ENCODE results near the gene ANKDD1A.

Gene ANKDD1A

DNA sequence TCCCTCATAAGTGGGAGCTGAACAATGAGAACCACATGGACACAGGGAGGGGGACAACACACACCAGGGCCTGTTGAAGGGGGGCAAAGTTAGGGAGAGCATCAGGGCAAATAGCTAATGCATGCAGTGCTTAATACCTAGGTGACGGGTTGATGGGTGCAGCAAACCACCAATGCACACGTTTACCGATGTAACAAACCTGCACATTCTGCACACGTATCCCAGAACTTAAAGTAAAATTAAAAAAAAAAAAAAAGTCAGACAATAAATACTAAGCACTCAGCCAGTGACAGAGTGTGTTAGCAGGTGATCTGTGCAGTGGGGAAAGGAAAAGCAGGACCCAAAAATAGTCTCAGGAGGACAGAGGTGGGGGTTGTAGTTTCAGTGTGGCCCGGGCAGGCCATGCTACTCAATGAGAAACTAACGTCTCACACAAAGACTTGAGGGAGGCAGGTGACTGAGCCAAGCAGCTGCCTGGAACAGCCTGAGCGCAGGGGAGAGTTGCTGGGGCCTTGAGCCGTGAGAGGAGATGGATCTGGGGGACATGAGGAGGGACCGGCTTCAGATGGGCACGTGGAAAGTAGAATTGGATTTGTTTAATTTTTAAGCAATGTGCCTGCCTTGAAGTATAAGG lies 18.4 kb downstream of the ANKDD1A start:
- Histone ChIP-seq H3K36me3 (ENCODE audit: control insufficient read depth, insufficient read depth, low read length) (peaks cover 3% of the 10 kb centered on the region), H3K4me1 (ENCODE audit: control insufficient read depth, insufficient read depth, low read length) (no peaks in the 10 kb centered on the region), H3K4me3 (ENCODE audit: low read depth, low read length) (no peak overlapping the region), H3K9me3 (ENCODE audit: control insufficient read depth, insufficient read depth, low read length) (no peaks in the 10 kb centered on the region), H3K27me3 (ENCODE audit: control insufficient read depth, insufficient read depth, low read length) (no peaks in the 10 kb centered on the region), H3K9ac (ENCODE audit: low read depth, low read length) (no peak overlapping the region)

- H3K9ac ChIP-seq (ENCODE audit: low read depth, low read length) = peak overlapping the region; percentile 24
- no peaks in the 10 kb centered on the region for H3K9me3 ChIP-seq (ENCODE audit: control insufficient read depth, insufficient read depth, low read length)
- no peak overlapping the region for H3K4me3 ChIP-seq (ENCODE audit: low read depth, low read length)
- no peaks in the 10 kb centered on the region for H3K27me3 ChIP-seq (ENCODE audit: control insufficient read depth, insufficient read depth, low read length)
- no peaks in the 10 kb centered on the region for H3K4me1 ChIP-seq (ENCODE audit: control insufficient read depth, insufficient read depth, low read length)
- H3K36me3 ChIP-seq (ENCODE audit: control insufficient read depth, insufficient read depth, low read length) = peaks cover 3% of the 10 kb centered on the region
These were observed 19.2 kb downstream of the ANKDD1A start for GRCh38 chr15:64930778-64931371.

- H3K4me1 ChIP-seq (ENCODE audit: control insufficient read depth, insufficient read depth, low read length) = no peaks in the 10 kb centered on the region
- no peak overlapping the region for H3K9ac ChIP-seq (ENCODE audit: low read depth, low read length)
- H3K4me3 ChIP-seq (ENCODE audit: low read depth, low read length) = no peak overlapping the region
- peaks cover 3% of the 10 kb centered on the region for H3K36me3 ChIP-seq (ENCODE audit: control insufficient read depth, insufficient read depth, low read length)
- H3K27me3 ChIP-seq (ENCODE audit: control insufficient read depth, insufficient read depth, low read length) = no peaks in the 10 kb centered on the region
- H3K9me3 ChIP-seq (ENCODE audit: control insufficient read depth, insufficient read depth, low read length) = no peaks in the 10 kb centered on the region
These were observed 19.7 kb downstream of the ANKDD1A start for GRCh38 chr15:64931381-64931780.

DNA sequence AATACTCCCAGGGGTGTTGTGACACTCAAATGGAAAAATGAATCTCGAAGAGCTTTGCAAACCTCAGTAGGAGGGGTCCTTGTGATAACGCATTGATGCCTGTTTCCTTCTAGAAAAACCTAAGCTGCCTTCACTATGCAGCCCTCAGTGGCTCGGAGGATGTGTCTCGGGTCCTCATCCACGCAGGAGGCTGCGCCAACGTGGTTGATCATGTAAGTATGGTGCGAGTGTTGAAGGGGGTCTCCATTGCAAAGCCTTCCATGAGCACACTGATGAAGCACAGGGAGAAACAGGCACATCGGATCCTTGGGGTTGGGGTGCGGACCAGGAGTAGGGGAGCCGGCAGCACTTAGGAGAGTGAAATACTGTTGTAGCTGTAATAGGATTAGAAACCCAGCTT lies 22.3 kb downstream of the ANKDD1A start:
- Histone ChIP-seq H3K27me3 (ENCODE audit: control insufficient read depth, insufficient read depth, low read length) (no peaks in the 10 kb centered on the region), H3K9me3 (ENCODE audit: control insufficient read depth, insufficient read depth, low read length) (no peaks in the 10 kb centered on the region), H3K4me3 (ENCODE audit: low read depth, low read length) (no peak overlapping the region), H3K4me1 (ENCODE audit: control insufficient read depth, insufficient read depth, low read length) (no peaks in the 10 kb centered on the region), H3K36me3 (ENCODE audit: control insufficient read depth, insufficient read depth, low read length) (peaks cover 3% of the 10 kb centered on the region), H3K9ac (ENCODE audit: low read depth, low read length) (no peak overlapping the region)

DNA sequence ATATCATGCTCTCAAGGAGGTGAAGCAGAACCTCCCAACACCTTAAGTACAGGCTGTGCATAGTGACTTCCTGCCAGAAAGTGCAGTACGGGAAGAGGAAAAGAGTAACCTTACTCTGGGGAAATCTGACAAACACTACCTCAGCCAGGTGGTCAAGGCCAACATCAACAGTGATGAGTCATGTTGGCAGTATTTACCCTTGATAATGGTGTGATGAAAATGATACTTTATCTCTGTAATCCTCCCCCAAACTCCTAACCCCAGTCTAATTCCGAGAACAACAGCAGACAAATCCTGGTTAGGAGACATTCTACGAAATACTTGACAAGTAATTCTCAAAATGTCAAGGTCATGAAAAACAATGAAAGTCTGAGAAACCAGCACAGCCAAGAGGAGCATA lies 26.5 kb downstream of the ANKDD1A start:
- no peak overlapping the region for H3K4me3 ChIP-seq (ENCODE audit: low read depth, low read length)
- H3K27me3 ChIP-seq (ENCODE audit: control insufficient read depth, insufficient read depth, low read length) = no peaks in the 10 kb centered on the region
- H3K4me1 ChIP-seq (ENCODE audit: control insufficient read depth, insufficient read depth, low read length) = no peaks in the 10 kb centered on the region
- H3K9me3 ChIP-seq (ENCODE audit: control insufficient read depth, insufficient read depth, low read length) = no peaks in the 10 kb centered on the region
- H3K9ac ChIP-seq (ENCODE audit: low read depth, low read length) = no peak overlapping the region
- H3K36me3 ChIP-seq (ENCODE audit: control insufficient read depth, insufficient read depth, low read length) = no peaks in the 10 kb centered on the region

GRCh38 chr15:64942356-64942755 lies 30.7 kb downstream of the ANKDD1A start:
- Histone ChIP-seq H3K9me3 (ENCODE audit: control insufficient read depth, insufficient read depth, low read length) (no peaks in the 10 kb centered on the region), H3K4me1 (ENCODE audit: control insufficient read depth, insufficient read depth, low read length) (no peaks in the 10 kb centered on the region), H3K4me3 (ENCODE audit: low read depth, low read length) (no peak overlapping the region), H3K27me3 (ENCODE audit: control insufficient read depth, insufficient read depth, low read length) (no peaks in the 10 kb centered on the region), H3K9ac (ENCODE audit: low read depth, low read length) (no peak overlapping the region), H3K36me3 (ENCODE audit: control insufficient read depth, insufficient read depth, low read length) (no peaks in the 10 kb centered on the region)

GRCh38 chr15:64943512-64944225 lies 32.0 kb downstream of the ANKDD1A start:
- H3K27me3 ChIP-seq (ENCODE audit: control insufficient read depth, insufficient read depth, low read length) = no peaks in the 10 kb centered on the region
- no peaks in the 10 kb centered on the region for H3K36me3 ChIP-seq (ENCODE audit: control insufficient read depth, insufficient read depth, low read length)

GRCh38 chr15:64944961-64945360 lies 33.3 kb downstream of the ANKDD1A start:
- no peak overlapping the region for H3K4me3 ChIP-seq (ENCODE audit: low read depth, low read length)
- H3K4me1 ChIP-seq (ENCODE audit: control insufficient read depth, insufficient read depth, low read length) = no peaks in the 10 kb centered on the region
- no peaks in the 10 kb centered on the region for H3K9me3 ChIP-seq (ENCODE audit: control insufficient read depth, insufficient read depth, low read length)
- H3K9ac ChIP-seq (ENCODE audit: low read depth, low read length) = no peak overlapping the region
- H3K36me3 ChIP-seq (ENCODE audit: control insufficient read depth, insufficient read depth, low read length) = peaks cover 3% of the 10 kb centered on the region
- H3K27me3 ChIP-seq (ENCODE audit: control insufficient read depth, insufficient read depth, low read length) = no peaks in the 10 kb centered on the region

More at GRCh38 chr15:64943512-64944225, 32.0 kb downstream of the ANKDD1A start:
- Histone ChIP-seq H3K4me1 (ENCODE audit: control insufficient read depth, insufficient read depth, low read length) (no peaks in the 10 kb centered on the region), H3K9me3 (ENCODE audit: control insufficient read depth, insufficient read depth, low read length) (no peaks in the 10 kb centered on the region), H3K4me3 (ENCODE audit: low read depth, low read length) (no peak overlapping the region), H3K9ac (ENCODE audit: low read depth, low read length) (no peak overlapping the region)

DNA sequence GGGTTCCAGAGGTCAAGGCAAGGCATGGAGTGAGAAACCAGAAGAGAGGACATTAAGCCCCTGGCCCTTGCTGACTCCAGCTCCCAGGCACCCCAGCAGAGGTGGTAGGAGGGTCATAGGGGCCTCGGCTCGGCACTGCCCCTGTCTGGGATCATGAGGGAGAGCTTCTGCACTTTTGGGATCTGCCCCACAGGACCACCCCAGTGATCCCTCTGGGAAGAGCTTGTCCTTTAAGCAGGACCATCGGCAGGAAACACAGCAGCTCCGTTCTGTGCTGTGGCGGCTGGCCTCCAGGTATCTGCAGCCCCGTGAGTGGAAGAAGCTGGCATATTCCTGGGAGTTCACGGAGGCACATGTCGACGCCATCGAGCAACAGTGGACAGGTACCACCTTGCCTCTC lies 35.5 kb downstream of the ANKDD1A start:
- H3K4me3 ChIP-seq (ENCODE audit: low read depth, low read length) = no peak overlapping the region
- no peaks in the 10 kb centered on the region for H3K4me1 ChIP-seq (ENCODE audit: control insufficient read depth, insufficient read depth, low read length)
- no peak overlapping the region for H3K9ac ChIP-seq (ENCODE audit: low read depth, low read length)
- no peaks in the 10 kb centered on the region for H3K27me3 ChIP-seq (ENCODE audit: control insufficient read depth, insufficient read depth, low read length)
- H3K9me3 ChIP-seq (ENCODE audit: control insufficient read depth, insufficient read depth, low read length) = no peaks in the 10 kb centered on the region
- H3K36me3 ChIP-seq (ENCODE audit: control insufficient read depth, insufficient read depth, low read length) = peaks cover 3% of the 10 kb centered on the region

GRCh38 chr15:64948916-64949315 lies 37.2 kb downstream of the ANKDD1A start:
- Histone ChIP-seq H3K36me3 (ENCODE audit: control insufficient read depth, insufficient read depth, low read length) (peaks cover 3% of the 10 kb centered on the region), H3K4me1 (ENCODE audit: control insufficient read depth, insufficient read depth, low read length) (no peaks in the 10 kb centered on the region), H3K9me3 (ENCODE audit: control insufficient read depth, insufficient read depth, low read length) (no peaks in the 10 kb centered on the region), H3K4me3 (ENCODE audit: low read depth, low read length) (no peak overlapping the region), H3K27me3 (ENCODE audit: control insufficient read depth, insufficient read depth, low read length) (no peaks in the 10 kb centered on the region), H3K9ac (ENCODE audit: low read depth, low read length) (no peak overlapping the region)

DNA sequence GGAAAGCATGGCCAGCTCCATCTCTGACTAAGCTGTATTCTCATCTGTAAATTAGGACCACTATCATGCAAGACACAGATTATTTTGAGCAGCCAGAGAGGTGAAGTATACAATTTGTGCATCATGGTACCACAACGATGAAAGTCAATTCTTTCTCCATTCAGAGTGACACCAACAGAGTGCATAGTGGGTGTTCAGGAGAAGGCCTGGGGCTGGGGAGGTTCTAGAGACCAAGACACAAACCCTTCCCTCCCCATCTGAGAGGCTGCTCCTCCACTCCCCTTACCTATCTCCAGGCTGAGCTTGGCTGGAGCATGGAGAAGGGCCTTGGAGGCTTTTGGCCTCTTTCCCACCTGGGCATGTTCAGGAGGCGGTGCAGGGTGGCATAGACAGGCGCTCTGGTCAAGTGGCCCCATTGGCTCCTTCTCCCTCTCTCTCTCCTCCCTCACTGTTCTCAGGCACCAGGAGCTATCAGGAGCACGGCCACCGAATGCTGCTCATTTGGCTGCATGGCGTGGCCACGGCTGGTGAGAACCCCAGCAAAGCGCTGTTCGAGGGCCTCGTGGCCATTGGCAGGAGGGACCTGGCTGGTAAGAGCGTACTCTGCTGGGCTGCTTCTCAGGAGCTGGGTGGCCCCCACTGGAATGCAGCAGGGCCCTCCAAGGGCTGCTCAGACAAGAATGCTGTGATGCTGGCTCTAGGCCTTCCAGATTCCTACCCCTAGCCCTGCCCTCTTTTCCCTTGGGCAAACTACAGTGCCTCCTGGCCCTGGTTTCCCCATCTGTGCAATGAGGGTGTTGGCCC lies 37.9 kb downstream of the ANKDD1A start:
- Histone ChIP-seq H3K9ac (ENCODE audit: low read depth, low read length) (no peak overlapping the region), H3K36me3 (ENCODE audit: control insufficient read depth, insufficient read depth, low read length) (peaks cover 3% of the 10 kb centered on the region), H3K27me3 (ENCODE audit: control insufficient read depth, insufficient read depth, low read length) (no peaks in the 10 kb centered on the region), H3K4me1 (ENCODE audit: control insufficient read depth, insufficient read depth, low read length) (no peaks in the 10 kb centered on the region), H3K9me3 (ENCODE audit: control insufficient read depth, insufficient read depth, low read length) (no peaks in the 10 kb centered on the region), H3K4me3 (ENCODE audit: low read depth, low read length) (no peak overlapping the region)

Data from iPS-15b (cell line).